Left forelimb (tissue), 1 donor: ENCODE data around the gene GPHN.
"Not testable (repeated sequence)": the region's sequence is repeated elsewhere in the genome, so short reads cannot be mapped to it uniquely, and the experiment has no call there.

Experiments
- DNase-seq: peaks from one replicate; pipeline ENCODE4 v3.0.0-alpha.2; 2018; ENCODE audit warnings: low spot score

The GPHN gene

GRCh38 chr14:66802962-66803361 lies 295.0 kb downstream of the GPHN start:
- DNase-seq = no peak

- DNase-seq = no peak
Measured at GRCh38 chr14:66804141-66804540, 296.2 kb downstream of the GPHN start.

- no peak for DNase-seq
Measured at GRCh38 chr14:66813636-66814035, 305.7 kb downstream of the GPHN start.

- DNase-seq = no peak
Measured at GRCh38 chr14:66815687-66816086, 307.7 kb downstream of the GPHN start.

GRCh38 chr14:66824251-66824650 lies 316.3 kb downstream of the GPHN start:
- no peak for DNase-seq

- no peak for DNase-seq
Measured at GRCh38 chr14:66827182-66827581, 319.2 kb downstream of the GPHN start.

- no peak for DNase-seq
Measured at GRCh38 chr14:66831173-66831572, 323.2 kb downstream of the GPHN start.

- DNase-seq = no peak
Measured at GRCh38 chr14:66833816-66834215, 325.9 kb downstream of the GPHN start.

- DNase-seq = not testable (repeated sequence)
Measured at GRCh38 chr14:66837436-66837835, 329.5 kb downstream of the GPHN start.

- no peak for DNase-seq
Measured at GRCh38 chr14:66842911-66843512, 335.1 kb downstream of the GPHN start.

GRCh38 chr14:66850258-66850888 lies 342.4 kb downstream of the GPHN start:
- DNase-seq = no peak

GRCh38 chr14:66853311-66853710 lies 345.4 kb downstream of the GPHN start:
- DNase-seq = no peak

GRCh38 chr14:66857867-66858266 lies 349.9 kb downstream of the GPHN start:
- DNase-seq = no peak

- DNase-seq = no peak
Measured at GRCh38 chr14:66859063-66859671, 351.2 kb downstream of the GPHN start.

- no peak for DNase-seq
Measured at GRCh38 chr14:66881596-66881995, 373.6 kb downstream of the GPHN start.

GRCh38 chr14:66884149-66884548 lies 376.2 kb downstream of the GPHN start:
- no peak for DNase-seq

GRCh38 chr14:66900719-66901118 lies 392.8 kb downstream of the GPHN start:
- no peak for DNase-seq

GRCh38 chr14:66910311-66910840 lies 402.4 kb downstream of the GPHN start:
- DNase-seq = no peak

- DNase-seq = no peak
Measured at GRCh38 chr14:66916421-66916820, 408.5 kb downstream of the GPHN start.

GRCh38 chr14:66918527-66918926 lies 410.6 kb downstream of the GPHN start:
- no peak for DNase-seq

- DNase-seq = no peak
Measured at GRCh38 chr14:66920196-66920595, 412.2 kb downstream of the GPHN start.

GRCh38 chr14:66923251-66923650 lies 415.3 kb downstream of the GPHN start:
- no peak for DNase-seq

- no peak for DNase-seq
Measured at GRCh38 chr14:66939409-66939808, 431.5 kb downstream of the GPHN start.
